ENCODE results near the gene REELD1.

The REELD1 gene

GRCh38 chr4:146170149-146170548 is 44.2 kb upstream of the REELD1 start:
- DNase-seq (ENCODE audit: low read depth in 1 of 2, low spot score in 1 of 2), result no peak
- no peak overlapping the region for H3K4me3 ChIP-seq (replicated peaks; ENCODE audit: insufficient read depth, low read length)
- H3K27ac ChIP-seq (replicated peaks), result no peak overlapping the region
- no peaks in the 10 kb centered on the region for H3K27me3 ChIP-seq (ENCODE audit: insufficient read depth, poor library complexity, severe bottlenecking)
- TF ChIP-seq SPI1 (IDR thresholded peaks at IDR 0.05; ENCODE audit: borderline replicate concordance, low read depth) (no peak), GABPA (IDR thresholded peaks at IDR 0.05; ENCODE audit: low read depth) (no peak), REST (IDR thresholded peaks at IDR 0.05; ENCODE audit: insufficient replicate concordance, low read depth) (no peak), CTCF (IDR thresholded peaks at IDR 0.05; ENCODE audit: insufficient read depth, low read length) (no peak), POLR2AphosphoS5 (IDR thresholded peaks at IDR 0.05; ENCODE audit: low read depth) (no peak)

GRCh38 chr4:146175541-146176453 is 38.5 kb upstream of the REELD1 start, which contains the start of gene LSM6:
TSS of gene LSM6 (plus strand) at chr4:146175718. CDS start at chr4:146182922, 7,204 bp downstream.
- no peaks in the 10 kb centered on the region for H3K27me3 ChIP-seq (ENCODE audit: insufficient read depth, poor library complexity, severe bottlenecking)
- H3K4me3 ChIP-seq (replicated peaks; ENCODE audit: insufficient read depth, low read length), result peak within 1 kb of the TSS; percentile 83
- TF ChIP-seq POLR2AphosphoS5 (IDR thresholded peaks at IDR 0.05; ENCODE audit: low read depth), result peak; percentile 64; the same call in 1 of the 2 replicates
- TF ChIP-seq SPI1 (IDR thresholded peaks at IDR 0.05; ENCODE audit: borderline replicate concordance, low read depth), result no peak
- TF ChIP-seq GABPA (IDR thresholded peaks at IDR 0.05; ENCODE audit: low read depth), result no peak
- TF ChIP-seq REST (IDR thresholded peaks at IDR 0.05; ENCODE audit: insufficient replicate concordance, low read depth), result no peak
- TF ChIP-seq CTCF (IDR thresholded peaks at IDR 0.05; ENCODE audit: insufficient read depth, low read length), result no peak
- peak within 1 kb of the TSS; percentile 83 for H3K27ac ChIP-seq (replicated peaks)
- DNase-seq (ENCODE audit: low read depth in 1 of 2, low spot score in 1 of 2), result peak; percentile 61 to 83

- peak in 1 of 2 experiments; percentile 16 for DNase-seq (ENCODE audit: low read depth in 1 of 2, low spot score in 1 of 2)
- no peaks in the 10 kb centered on the region for H3K27me3 ChIP-seq (ENCODE audit: insufficient read depth, poor library complexity, severe bottlenecking)
- H3K4me3 ChIP-seq (replicated peaks; ENCODE audit: insufficient read depth, low read length), result peak overlapping the region; percentile 83
- H3K27ac ChIP-seq (replicated peaks), result peak overlapping the region; percentile 83; the same call in 1 of the 2 replicates
- TF ChIP-seq SPI1 (IDR thresholded peaks at IDR 0.05; ENCODE audit: borderline replicate concordance, low read depth) (no peak), REST (IDR thresholded peaks at IDR 0.05; ENCODE audit: insufficient replicate concordance, low read depth) (no peak), CTCF (IDR thresholded peaks at IDR 0.05; ENCODE audit: insufficient read depth, low read length) (no peak), GABPA (IDR thresholded peaks at IDR 0.05; ENCODE audit: low read depth) (no peak), POLR2AphosphoS5 (IDR thresholded peaks at IDR 0.05; ENCODE audit: low read depth) (no peak)
These were observed 37.4 kb upstream of the REELD1 start for GRCh38 chr4:146176891-146177290.
